HG03354 (cell line): ENCODE results near the gene PHOSPHO2.

Experiments
- ATAC-seq: cut with Tn5 transposase; IDR thresholded peaks from one replicate; pipeline ENCODE4 v1.9.1; 2021; ENCODE audit warnings: mild to moderate bottlenecking; ENCODE audit not compliant: unreplicated experiment, poor library complexity, severe bottlenecking

Gene PHOSPHO2, protein sequence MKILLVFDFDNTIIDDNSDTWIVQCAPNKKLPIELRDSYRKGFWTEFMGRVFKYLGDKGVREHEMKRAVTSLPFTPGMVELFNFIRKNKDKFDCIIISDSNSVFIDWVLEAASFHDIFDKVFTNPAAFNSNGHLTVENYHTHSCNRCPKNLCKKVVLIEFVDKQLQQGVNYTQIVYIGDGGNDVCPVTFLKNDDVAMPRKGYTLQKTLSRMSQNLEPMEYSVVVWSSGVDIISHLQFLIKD

DNA sequence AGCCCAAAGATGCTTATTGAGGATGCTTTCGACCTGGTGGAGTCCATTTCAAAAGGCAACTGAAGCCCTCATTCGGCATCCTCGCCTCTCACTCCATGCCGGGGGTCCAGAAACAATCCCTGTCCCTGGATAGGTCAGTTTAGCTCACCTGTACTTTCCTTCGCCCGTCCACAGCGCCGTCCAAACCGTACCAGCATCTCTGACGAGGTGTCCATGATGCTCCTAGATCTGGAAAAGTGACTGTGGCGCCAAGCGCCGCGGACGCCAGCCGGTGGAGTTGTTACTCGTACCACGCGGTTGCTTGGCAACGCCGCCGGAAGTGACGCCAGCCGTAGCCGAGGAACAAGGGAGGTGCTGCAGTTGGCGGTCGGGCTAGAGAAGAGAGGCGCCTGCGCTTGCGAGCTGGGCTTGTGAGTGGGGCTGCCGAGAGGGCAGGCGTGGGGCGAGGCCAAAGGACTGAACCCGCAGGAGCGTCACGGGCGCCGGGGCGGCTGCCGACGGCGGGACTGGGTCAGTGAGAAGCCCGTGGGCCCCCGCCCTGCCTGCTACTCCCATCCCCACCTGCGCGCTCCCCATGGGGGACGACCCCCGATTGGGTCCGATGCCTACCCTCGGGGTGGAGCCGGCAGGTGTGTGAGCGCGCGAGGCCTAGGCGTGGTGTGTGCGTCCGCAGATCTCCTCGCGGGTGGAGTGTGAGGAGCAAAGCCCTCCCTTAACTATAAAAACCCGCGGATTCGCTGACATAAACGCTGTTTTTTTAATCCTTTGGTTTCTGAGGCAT, at the start of gene PHOSPHO2, which contains the start of gene CFAP210:
PHOSPHO2 (plus strand) TSS at position 357 of the 781 bp plus-strand sequence. CDS start 6,503 bp downstream, outside the sequence.
CFAP210 (minus strand) TSS at position 293 of the 781 bp plus-strand sequence; CDS start at position 215, 78 bp downstream.
- peak; percentile 96 for ATAC-seq

DNA sequence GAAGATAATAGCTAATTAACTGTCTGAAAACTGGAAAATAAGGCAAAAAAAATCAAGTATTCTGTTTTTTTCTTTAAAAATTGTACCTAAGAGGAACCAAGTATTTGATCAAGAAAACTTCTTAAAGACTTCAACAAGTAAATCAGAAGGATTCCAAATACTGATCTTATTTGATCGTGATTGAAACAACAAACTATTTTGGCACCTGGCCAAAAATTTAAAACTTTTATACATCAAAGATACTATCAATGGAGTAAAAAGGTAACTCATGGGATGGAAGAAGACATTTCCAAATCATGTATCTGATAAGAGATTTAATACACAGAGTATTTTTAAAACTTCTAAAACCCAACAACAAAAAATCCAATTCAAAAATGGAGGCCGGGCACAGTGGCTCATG, 46.8 kb upstream of the PHOSPHO2 start:
- no peak for ATAC-seq

DNA sequence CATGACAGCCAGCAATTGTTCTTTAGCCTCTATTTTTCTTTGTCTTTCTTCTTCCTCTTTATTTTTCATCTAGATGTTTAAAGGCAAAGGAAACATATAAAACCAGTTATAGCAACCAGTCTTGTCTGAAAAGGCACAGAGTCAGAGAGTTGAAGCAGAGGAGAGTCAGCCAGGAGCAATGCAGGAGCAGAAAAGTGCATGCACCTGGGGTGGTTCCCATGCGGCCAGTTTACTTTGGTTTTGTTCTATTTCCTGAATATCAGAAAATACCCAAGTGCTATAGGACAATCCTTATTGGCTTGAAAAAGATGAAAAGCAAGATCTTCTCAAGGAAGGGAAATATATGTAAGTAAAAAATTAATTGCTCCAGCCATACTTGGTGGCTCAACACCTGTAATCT, 45.0 kb upstream of the PHOSPHO2 start:
- ATAC-seq: no peak

DNA sequence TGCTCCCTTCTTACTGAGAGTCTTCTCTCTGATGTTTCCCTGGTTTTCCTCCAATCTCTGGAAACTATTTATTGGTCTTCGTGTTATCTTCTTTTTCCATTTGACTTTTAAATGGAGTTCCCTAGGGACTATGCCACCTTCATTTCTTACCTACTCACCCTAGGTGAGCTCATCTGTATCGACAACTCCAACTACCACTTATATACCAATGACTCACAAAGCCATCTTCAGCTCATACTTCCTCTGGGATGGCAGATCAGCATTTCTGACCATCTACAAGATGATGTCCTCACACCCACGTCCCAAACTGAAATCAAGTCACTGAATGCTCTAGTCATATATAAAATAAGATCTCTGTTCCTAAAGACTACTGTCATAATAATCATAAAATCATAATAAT, 40.6 kb upstream of the PHOSPHO2 start:
- no peak for ATAC-seq

DNA sequence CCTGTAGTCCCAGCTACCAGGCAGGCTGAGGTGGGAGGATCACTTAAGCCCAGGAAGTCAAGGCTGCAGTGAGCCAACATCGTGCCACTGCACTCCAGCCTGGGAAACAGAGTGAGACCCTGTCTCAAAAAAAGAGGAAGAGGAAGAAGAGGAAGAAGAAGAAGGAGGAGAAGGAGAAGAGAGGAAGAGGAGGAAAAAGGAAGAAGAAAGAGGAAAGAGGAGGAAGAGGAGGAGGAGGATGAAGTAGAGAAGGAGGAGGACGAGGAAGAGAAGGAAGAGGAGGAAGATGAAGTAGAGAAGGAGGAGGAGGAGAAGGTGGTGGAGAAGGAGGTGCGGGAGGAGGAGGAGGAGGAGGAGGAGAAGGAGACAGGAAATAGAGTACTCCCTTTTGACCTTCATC, 38.1 kb upstream of the PHOSPHO2 start:
- no peak for ATAC-seq

DNA sequence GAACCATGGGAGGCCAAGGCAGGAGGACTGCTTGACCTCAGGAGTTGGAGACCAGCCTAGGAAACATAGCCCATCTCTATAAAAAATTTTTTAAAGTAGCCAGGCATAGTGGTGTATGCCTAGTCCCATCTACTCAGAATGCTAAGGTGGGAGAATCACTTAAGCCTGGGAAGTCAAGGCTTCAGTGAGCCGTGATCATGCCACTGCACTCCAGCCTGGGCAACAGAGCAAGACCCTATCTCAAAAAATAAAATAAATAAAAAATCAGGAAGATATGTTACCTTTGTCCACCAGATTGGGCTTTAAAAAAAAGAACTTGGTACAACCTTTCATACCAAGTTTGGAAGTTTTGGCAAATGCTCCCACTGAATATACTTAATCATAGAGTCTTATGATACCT, 35.4 kb upstream of the PHOSPHO2 start:
- ATAC-seq: no peak

DNA sequence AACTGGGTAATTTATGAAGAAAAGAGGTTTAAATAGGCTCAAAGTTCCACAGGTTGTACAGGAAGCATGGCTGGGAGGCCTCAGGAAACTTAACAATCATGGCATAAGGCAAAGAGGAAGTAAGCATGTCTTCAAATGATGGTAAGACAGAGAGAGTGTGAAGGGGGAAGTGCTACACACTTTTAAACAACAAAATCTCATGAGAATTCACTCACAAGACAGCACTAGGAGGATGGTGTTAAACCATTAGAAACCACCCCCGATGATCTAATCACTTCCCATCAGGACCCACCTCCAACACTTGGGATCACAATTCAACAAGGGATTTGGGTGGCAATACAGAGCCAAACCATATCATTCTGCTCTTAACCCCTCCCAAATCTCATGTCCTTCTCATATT, 34.9 kb upstream of the PHOSPHO2 start:
- ATAC-seq: no peak

DNA sequence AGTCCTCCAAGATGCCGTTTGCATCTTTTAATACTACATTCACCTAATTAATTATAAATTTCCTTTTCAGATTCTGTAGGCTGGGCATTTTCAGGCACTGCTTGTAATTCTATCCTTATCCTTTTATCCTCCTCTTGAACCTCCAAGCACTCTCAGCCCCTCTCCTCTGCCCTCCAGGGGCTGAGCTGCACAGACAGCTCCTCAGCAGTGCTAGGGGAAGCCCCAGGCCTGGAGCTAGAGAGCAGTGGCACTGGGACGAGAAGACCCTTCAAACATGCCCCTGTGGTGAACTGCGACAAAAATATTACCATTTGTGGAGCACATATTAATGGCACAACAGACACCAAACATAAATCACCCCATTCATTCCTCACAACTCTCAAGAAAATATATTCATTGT, 33.0 kb upstream of the PHOSPHO2 start:
- no peak for ATAC-seq

DNA sequence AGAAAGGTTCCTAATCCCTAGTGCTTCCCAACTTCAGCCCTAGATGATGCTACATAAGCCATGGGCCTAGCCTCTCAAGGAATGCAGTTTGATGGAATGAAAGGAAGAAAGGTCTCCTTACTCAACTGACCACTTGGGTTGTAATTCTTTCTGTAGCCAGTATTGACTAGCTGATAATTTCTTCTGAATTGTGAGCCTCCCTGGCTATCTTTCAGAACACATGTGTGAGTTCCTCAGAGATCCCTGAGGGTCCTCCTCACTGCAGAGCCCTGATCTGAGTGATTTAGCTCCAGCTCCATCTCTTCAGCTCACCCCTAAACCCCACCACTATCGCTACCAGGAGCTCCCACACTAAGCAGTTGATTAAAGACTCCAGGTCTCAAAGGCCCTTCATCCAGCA, 31.5 kb upstream of the PHOSPHO2 start:
- no peak for ATAC-seq

DNA sequence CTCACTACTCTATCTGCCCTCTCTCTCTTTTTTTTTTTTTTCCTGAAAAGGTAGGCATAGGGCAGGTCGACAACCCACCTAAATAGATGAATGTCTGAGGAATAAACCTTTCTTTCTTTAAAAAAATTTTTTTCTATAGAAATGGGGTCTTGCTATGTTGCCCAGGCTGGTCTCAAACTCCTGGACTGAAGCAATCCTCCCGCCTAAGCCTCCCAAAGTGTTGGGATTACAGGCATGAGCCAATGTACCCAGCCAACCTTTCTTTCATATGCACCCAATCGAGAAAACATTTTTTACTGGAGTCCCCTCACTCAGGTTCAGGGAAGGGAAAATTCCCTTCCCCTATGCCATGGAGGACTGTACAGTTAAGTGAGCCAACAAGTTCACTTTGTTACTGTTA, 31.0 kb upstream of the PHOSPHO2 start:
- ATAC-seq: no peak

DNA sequence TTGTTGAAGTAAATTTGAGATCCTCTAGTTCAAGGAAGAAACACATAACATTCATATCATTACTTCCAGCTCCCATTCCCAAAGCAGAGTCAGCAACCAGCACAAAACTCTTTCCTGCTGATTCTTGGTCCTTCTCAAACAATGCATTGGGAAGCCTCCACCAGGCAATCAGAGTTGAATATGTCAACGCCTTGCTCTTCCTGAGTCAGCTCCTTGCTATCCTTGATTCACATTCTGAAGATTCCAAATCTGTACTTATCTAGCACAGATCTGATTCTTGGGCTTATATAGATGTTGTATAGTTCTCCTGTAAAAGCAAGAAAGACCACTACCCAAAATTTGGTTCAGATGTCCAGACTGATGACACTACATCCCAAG, 29.7 kb upstream of the PHOSPHO2 start:
- ATAC-seq: no peak

DNA sequence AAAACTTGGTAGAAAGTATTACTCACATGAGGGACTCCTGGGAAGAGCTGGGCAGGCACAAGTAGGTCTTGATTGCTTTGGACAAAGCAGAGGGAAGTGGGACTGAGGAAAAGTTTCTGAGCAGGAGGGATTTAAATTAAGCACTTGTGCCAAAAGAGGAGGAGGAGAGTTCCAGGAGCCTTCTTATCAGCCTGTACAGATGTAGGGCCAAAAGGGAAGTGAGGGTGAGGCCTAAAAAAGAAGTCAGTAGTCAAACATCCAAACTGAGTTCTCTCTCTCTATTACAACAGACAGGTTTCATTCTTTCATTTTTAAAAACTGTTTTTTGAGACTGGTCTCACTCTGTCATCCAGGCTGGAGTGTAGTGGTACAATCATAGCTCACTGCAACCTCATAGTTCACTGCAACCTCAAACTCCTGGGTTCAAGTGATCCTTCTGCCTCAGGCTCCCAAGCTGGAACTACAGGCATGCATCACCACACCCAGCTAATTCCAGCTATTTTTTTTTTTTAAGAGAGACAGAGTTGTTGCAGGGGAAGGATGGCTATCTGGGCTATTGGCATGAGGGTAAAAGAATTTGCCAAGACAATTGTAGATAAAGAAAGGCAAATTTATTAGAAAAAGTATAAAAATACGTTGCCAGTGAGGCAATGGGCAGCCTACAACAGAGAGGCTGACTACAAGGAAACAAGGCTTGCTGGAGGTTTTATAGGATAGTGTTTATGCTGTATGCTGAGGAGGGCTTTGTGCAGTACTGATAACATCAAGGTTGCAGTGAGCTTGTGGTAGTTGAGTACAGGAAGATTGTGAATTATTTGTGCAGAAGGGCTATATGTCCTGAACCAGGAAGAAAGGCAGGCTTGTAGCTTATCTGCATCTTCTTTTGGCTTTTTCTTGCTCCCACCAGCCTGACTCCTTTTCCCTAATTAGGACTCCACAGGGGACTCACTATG, 29.0 kb upstream of the PHOSPHO2 start:
- ATAC-seq: no peak

DNA sequence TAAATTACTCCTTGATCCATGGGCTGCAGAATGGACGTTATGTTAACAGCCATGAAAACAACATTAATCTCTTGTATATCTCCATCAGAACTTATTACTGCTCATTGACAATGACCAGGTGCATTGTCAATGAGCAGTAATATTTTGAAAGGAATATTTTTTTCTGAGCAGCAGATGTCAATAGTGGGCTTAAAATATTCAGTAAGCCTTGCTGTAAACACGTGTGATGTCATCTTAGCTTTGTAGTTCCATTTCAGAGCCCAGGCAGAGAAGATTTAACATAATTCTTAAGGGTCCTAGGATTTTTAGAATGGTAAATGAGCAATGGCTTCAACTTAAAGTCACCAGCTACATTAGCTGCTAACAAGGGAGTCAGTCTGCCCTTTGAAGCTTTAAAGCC, 26.7 kb upstream of the PHOSPHO2 start:
- no peak for ATAC-seq

DNA sequence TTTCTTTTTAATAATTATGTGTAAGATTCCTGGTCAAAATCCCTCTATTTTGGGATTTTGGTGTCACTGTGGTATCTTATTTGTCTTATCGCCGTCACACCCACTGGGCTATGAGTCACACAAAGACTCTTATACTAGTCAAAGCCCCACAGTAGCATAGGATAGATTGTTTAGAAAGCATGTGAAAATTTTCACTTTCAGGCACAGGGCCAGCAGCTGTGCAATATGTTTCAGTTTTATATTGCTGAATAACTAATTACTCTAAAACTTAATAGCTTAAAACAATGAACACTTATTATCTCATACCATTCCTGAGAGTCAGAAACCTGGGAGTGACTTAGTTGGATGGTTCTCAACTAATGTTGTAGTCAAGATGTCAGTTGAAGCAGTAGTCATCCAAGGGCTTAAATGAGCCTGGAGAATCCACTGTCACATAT, 24.0 kb upstream of the PHOSPHO2 start:
- peak; percentile 63 for ATAC-seq

DNA sequence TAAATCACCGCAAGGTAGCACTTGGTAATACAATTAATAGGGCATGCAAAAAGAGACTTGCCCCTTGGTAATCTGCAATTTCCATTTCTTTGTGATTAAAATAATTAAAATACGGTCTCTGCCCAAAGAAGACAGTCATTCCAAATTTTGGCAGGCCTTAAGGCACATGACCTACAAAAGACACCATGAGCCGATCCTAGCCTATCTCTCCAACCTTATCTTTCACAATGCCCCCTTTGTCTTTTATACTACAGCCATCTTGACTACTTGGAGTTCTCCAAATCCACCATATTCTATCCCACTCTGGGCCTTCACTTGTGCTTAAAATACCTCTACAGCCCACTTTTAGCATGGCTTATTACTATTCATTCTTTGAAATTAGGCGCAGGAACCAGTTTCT, 23.3 kb upstream of the PHOSPHO2 start:
- no peak for ATAC-seq

DNA sequence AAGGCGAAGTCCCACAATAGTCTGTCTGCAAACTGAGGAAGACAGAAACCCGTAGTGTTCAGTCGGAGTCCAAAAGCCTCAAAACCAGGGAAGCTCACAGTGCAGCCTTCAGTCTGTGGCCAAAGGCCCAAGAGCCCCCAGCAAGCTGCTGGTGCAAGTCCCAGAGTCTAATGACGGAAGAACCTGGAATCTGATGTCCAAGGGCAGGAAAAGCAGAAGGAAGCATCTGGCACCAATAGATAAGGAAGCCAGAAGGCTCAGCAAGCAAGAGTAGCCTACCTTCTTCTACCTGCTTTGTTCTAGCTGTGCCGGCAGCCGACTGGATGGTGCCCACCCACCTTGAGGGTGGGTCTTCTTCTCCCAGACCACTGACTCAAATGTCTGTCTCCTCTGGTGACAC, 21.9 kb upstream of the PHOSPHO2 start:
- no peak for ATAC-seq

DNA sequence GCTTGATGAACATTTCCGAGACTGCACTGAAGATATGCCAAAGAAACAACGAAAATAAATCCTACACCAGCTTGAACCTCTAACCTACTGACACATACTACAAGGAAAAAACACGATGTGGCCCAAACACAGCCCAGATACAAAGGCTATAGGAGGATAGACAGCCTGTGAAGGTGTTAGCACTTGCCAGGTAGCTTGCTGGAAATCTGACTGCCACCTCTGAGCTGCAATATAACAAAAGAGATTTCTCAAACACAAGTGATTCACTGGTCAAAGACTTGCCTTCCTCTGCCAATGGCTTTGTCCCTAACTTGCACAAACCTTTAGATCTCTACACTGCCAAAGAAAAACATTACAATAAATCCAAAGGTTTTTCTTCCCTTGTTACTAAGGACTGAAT, 21.2 kb upstream of the PHOSPHO2 start:
- no peak for ATAC-seq

DNA sequence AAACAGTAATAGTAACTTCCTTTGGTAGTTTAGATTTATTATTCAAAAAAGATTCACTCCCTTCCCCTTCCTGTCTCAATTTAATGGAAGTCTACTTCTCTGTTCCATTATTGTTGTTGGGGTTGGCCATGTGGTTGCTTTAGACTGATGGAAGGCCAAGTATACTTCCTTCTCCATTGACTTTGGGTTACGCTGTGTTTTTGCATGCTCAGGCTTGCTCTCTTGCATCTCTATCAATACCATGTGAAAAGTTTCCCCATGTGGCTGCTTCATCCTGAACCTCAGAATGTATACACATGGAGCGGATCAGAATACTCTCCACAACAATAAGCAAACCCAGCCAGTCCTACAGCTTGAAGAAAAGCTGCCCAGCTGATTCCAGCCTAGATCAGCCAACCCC, 20.3 kb upstream of the PHOSPHO2 start:
- no peak for ATAC-seq

DNA sequence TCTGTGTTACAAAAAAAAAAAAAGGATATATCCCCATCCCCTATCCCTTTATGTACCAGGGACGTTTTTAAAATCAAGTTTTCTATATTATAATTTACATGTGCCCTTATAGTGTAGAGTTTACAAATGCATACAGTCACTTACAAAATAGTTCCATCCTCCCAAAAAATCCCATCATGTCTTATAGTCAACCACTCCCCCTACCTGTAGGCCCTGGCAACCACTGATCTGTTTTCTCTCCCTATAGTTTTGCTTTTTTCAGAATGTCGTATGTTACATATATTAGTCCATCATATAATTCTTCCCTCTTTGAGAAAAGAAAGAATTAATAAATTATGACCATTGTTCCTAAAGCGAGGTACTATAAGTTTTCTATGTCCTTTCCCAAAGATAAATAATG, 17.9 kb upstream of the PHOSPHO2 start:
- no peak for ATAC-seq

DNA sequence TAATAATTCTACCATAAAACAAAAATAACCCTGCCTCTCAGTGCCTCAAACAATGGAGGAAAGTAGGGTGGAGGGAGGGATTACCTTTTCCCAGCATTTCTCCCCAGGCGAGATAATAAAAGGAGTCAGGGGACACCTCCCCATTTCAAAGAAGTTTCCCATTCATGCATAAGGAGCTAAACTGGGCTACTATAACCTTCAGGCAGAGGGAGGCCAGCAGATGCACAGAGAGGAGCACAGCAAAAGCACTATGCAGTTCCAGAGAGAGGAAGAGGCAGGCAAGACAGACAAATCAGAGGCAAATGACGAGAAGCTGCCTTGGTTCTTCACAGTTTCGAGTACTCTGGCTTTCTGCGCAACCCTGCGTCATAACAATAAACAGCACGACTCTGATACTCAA, 17.4 kb upstream of the PHOSPHO2 start:
- ATAC-seq: no peak
